Neural cell (in vitro differentiated cells): Measurements from ENCODE around the gene NOC2L. TPM values are rescaled to one million over a fixed set of nuclear protein-coding genes. Genes with fewer than 3 reads are reported as not detected.

Experiments
- H2AFZ ChIP-seq: fragments of 200-600, 300-800 bp; sonication (generic), shearing (Covaris generic); 2 replicates; pipeline ENCODE4 v1.6.0; 2014; ENCODE audit warnings: low read depth, mild to moderate bottlenecking, antibody characterized with exemption, low read length, moderate library complexity
- H3F3A ChIP-seq: fragments of 200-600 bp; shearing (Covaris generic); 2 replicates; pipeline ENCODE4 v1.6.1; 2016; ENCODE audit warnings: mild to moderate bottlenecking, moderate library complexity, mixed read lengths, antibody characterized with exemption, low read length; ENCODE audit not compliant: insufficient read depth, poor library complexity, severe bottlenecking
- H3K27ac ChIP-seq: fragments of 200-600, 300-800 bp; sonication (generic), shearing (Covaris generic); 2 replicates; pipeline ENCODE4 v1.5.1; 2014; ENCODE audit warnings: mild to moderate bottlenecking, low read length, moderate library complexity
- H3K27me3 ChIP-seq: fragments of 300-800, 200-600 bp; sonication (generic), shearing (Covaris generic); 2 replicates; pipeline ENCODE4 v1.6.0; 2014; ENCODE audit warnings: mild to moderate bottlenecking, low read depth, low read length, moderate library complexity; ENCODE audit not compliant: insufficient read depth
- H3K36me3 ChIP-seq: fragments of 300-800, 200-600 bp; sonication (generic), shearing (Covaris generic); 2 replicates; pipeline ENCODE4 v1.5.1; 2014; ENCODE audit warnings: mild to moderate bottlenecking, antibody characterized with exemption, low read length, moderate library complexity; ENCODE audit not compliant: insufficient read depth
- H3K4me2 ChIP-seq: fragments of 300-800, 200-600 bp; sonication (generic), shearing (Covaris generic); 2 replicates; pipeline ENCODE4 v1.6.0; 2014; ENCODE audit warnings: mild to moderate bottlenecking, low read length
- H3K4me3 ChIP-seq: fragments of 300-800, 200-600 bp; sonication (generic), shearing (Covaris generic); 2 replicates; pipeline ENCODE4 v1.5.1; 2014; ENCODE audit warnings: mild to moderate bottlenecking, low read length, moderate library complexity
- H3K79me2 ChIP-seq: fragments of 200-600 bp; shearing (Covaris generic); replicated peaks from 2 replicates; pipeline ENCODE4 v1.6.0; 2014; ENCODE audit warnings: mild to moderate bottlenecking, low read length, moderate library complexity; ENCODE audit not compliant: insufficient read depth
- H3K9ac ChIP-seq: fragments of 300-800, 200-600 bp; sonication (generic), shearing (Covaris generic); 2 replicates; pipeline ENCODE4 v1.6.1; 2016; ENCODE audit warnings: mild to moderate bottlenecking, low read length, mixed read lengths
- H3K9me2 ChIP-seq: fragments of 200-600 bp; shearing (Covaris generic); 2 replicates; pipeline ENCODE4 v1.6.1; 2016; ENCODE audit warnings: mild to moderate bottlenecking, low read length, mixed read lengths; ENCODE audit not compliant: insufficient read depth
- H3K9me3 ChIP-seq: fragments of 200-600, 300-800 bp; sonication (generic), shearing (Covaris generic); 2 replicates; pipeline ENCODE4 v1.6.1; 2016; ENCODE audit warnings: mild to moderate bottlenecking, mixed run types, low read length, moderate library complexity, mixed read lengths
- H4K20me1 ChIP-seq: fragments of 200-600 bp; shearing (Covaris generic); 2 replicates; pipeline ENCODE4 v1.6.1; 2016; ENCODE audit warnings: mild to moderate bottlenecking, mixed run types; ENCODE audit not compliant: insufficient read depth
- EP300 ChIP-seq: fragments of 450-650 bp; conservative IDR thresholded peaks from 2 replicates; pipeline ENCODE4 v1.6.1; 2014; ENCODE audit warnings: antibody characterized with exemption, mild to moderate bottlenecking, moderate library complexity; ENCODE audit not compliant: poor library complexity, severe bottlenecking
- EZH2 ChIP-seq: fragments of 200-600, 300-800 bp; shearing (Covaris generic), sonication (generic); IDR thresholded peaks from 2 replicates; pipeline ENCODE4 v1.6.1; 2014; ENCODE audit warnings: antibody characterized with exemption, low read length, borderline replicate concordance, mild to moderate bottlenecking; ENCODE audit not compliant: insufficient read depth, poor library complexity, severe bottlenecking
- MXI1 ChIP-seq: fragments of 450-650 bp; conservative IDR thresholded peaks from 2 replicates; pipeline ENCODE4 v1.6.1; 2014; ENCODE audit warnings: antibody characterized with exemption, mild to moderate bottlenecking; ENCODE audit not compliant: poor library complexity, severe bottlenecking
- POLR2AphosphoS5 ChIP-seq: IDR thresholded peaks from 2 replicates; pipeline ENCODE4 v1.6.1; 2012
- RAD21 ChIP-seq: fragments of 450-650 bp; conservative IDR thresholded peaks from 2 replicates; pipeline ENCODE4 v1.6.1; 2014; ENCODE audit warnings: antibody characterized with exemption, mild to moderate bottlenecking, moderate library complexity
- SMC3 ChIP-seq: fragments of 450-650 bp; conservative IDR thresholded peaks from 2 replicates; pipeline ENCODE4 v1.6.1; 2014; ENCODE audit warnings: antibody characterized with exemption, mild to moderate bottlenecking, moderate library complexity; ENCODE audit not compliant: poor library complexity
- TAF1 ChIP-seq: IDR thresholded peaks from 2 replicates; pipeline ENCODE4 v1.6.1; 2012; ENCODE audit warnings: low read depth
- polyA plus RNA-seq: library from polyadenylated mRNA; depleted of rRNA; stranded (reverse); fragments of >200 nt; gene quantifications from 2 replicates; pipeline ENCODE4 v1.2.3, GENCODE V29; 2014
- TF ChIP-seq, protein P1 (sequence below): IDR thresholded peaks from 2 replicates; pipeline ENCODE4 v1.6.1; 2012; ENCODE audit warnings: borderline replicate concordance
- TF ChIP-seq, protein P2 (sequence below): fragments of 450-650 bp; IDR thresholded peaks from 2 replicates; pipeline ENCODE4 v1.5.1; 2014; ENCODE audit warnings: antibody characterized with exemption, mild to moderate bottlenecking, moderate library complexity; ENCODE audit not compliant: poor library complexity, severe bottlenecking

The NOC2L gene
- polyA plus RNA-seq, 1 donor from 2014 or later = 77.2 TPM

DNA sequence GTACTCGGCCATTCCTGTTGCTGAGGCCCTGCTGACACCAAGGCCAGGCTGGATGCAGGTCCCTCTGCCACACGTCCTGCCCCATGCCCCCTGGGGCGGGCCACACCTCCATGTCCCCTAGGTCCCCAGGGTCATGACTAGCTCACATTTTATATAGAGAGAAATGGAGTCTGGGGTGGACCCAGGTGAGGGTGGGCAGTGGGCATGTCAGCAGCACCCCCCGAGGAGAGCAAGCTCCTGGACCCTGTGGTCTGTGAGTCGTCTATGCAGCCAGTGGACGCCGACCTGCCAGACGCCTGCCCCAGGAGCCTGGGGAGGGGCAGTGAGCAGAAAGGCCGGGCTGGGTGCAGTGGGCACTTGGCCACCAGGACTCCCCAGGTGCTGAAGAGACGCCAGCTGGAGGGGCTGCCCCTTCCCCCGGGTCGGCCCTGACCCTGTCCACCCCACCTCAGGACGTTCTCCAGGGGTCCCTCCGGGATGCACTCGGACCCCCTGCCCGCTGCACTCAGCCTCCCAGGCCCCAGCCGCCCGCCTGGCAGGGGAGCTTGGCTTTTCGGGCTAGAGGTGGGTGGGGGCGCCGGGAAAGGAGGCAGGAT, 19.4 kb downstream of the NOC2L start:
- peak overlapping the region; percentile 42 for H3K4me3 ChIP-seq
- H3F3A ChIP-seq = no peaks in the 10 kb centered on the region
- H3K27ac ChIP-seq = no peak overlapping the region
- no peaks in the 10 kb centered on the region for H3K9me3 ChIP-seq
- no peaks in the 10 kb centered on the region for H3K79me2 ChIP-seq
- H3K27me3 ChIP-seq = peaks cover 64% of the 10 kb centered on the region
- H4K20me1 ChIP-seq = no peaks in the 10 kb centered on the region
- no peak overlapping the region for H3K9ac ChIP-seq
- no peak overlapping the region for H3K4me2 ChIP-seq
- TF ChIP-seq, protein P1, sequence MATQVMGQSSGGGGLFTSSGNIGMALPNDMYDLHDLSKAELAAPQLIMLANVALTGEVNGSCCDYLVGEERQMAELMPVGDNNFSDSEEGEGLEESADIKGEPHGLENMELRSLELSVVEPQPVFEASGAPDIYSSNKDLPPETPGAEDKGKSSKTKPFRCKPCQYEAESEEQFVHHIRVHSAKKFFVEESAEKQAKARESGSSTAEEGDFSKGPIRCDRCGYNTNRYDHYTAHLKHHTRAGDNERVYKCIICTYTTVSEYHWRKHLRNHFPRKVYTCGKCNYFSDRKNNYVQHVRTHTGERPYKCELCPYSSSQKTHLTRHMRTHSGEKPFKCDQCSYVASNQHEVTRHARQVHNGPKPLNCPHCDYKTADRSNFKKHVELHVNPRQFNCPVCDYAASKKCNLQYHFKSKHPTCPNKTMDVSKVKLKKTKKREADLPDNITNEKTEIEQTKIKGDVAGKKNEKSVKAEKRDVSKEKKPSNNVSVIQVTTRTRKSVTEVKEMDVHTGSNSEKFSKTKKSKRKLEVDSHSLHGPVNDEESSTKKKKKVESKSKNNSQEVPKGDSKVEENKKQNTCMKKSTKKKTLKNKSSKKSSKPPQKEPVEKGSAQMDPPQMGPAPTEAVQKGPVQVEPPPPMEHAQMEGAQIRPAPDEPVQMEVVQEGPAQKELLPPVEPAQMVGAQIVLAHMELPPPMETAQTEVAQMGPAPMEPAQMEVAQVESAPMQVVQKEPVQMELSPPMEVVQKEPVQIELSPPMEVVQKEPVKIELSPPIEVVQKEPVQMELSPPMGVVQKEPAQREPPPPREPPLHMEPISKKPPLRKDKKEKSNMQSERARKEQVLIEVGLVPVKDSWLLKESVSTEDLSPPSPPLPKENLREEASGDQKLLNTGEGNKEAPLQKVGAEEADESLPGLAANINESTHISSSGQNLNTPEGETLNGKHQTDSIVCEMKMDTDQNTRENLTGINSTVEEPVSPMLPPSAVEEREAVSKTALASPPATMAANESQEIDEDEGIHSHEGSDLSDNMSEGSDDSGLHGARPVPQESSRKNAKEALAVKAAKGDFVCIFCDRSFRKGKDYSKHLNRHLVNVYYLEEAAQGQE = no peak
- TF ChIP-seq TAF1 = no peak
- TF ChIP-seq MXI1 = no peak
- TF ChIP-seq, protein P2, sequence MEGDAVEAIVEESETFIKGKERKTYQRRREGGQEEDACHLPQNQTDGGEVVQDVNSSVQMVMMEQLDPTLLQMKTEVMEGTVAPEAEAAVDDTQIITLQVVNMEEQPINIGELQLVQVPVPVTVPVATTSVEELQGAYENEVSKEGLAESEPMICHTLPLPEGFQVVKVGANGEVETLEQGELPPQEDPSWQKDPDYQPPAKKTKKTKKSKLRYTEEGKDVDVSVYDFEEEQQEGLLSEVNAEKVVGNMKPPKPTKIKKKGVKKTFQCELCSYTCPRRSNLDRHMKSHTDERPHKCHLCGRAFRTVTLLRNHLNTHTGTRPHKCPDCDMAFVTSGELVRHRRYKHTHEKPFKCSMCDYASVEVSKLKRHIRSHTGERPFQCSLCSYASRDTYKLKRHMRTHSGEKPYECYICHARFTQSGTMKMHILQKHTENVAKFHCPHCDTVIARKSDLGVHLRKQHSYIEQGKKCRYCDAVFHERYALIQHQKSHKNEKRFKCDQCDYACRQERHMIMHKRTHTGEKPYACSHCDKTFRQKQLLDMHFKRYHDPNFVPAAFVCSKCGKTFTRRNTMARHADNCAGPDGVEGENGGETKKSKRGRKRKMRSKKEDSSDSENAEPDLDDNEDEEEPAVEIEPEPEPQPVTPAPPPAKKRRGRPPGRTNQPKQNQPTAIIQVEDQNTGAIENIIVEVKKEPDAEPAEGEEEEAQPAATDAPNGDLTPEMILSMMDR = no peak
- no peaks in the 10 kb centered on the region for H3K9me2 ChIP-seq
- H3K36me3 ChIP-seq = no peaks in the 10 kb centered on the region
- H2AFZ ChIP-seq = no peak overlapping the region

DNA sequence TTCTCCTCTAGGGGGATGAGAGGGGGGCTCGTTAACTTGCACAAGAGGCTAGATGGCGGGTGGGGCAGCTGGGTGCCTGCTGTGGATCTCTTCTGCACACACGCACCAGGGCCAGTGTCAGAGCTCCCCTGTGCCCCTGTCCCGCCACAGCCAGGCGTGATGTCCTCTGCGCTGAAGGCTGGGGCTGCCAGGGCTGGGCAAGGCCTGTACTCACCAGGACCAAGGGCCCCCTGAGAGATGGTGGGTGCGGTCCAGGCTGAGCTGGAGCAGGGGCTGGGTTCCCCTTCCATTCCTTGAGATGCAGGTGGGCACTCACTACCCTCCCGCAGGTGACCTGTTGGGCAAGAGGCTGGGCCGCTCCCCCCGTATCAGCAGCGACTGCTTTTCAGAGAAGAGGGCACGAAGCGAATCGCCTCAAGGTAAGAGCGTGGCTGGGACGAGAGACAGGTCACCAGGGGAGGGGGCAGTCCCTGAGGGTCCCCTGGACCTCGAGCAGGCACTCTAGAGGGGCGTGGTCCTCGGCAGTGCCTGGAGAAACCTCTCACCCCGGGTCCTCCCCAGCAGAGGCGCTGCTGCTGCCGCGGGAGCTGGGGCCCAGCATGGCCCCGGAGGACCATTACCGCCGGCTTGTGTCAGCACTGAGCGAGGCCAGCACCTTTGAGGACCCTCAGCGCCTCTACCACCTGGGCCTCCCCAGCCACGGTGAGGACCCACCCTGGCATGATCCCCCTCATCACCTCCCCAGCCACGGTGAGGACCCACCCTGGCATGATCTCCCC, 20.2 kb downstream of the NOC2L start:
- Histone ChIP-seq H3K79me2 (no peaks in the 10 kb centered on the region), H2AFZ (no peak overlapping the region), H3K9ac (no peak overlapping the region), H3K27ac (no peak overlapping the region), H3K4me3 (no peak overlapping the region), H3K4me2 (no peak overlapping the region), H3K36me3 (no peaks in the 10 kb centered on the region), H3F3A (no peaks in the 10 kb centered on the region), H4K20me1 (no peaks in the 10 kb centered on the region), H3K9me2 (no peaks in the 10 kb centered on the region), H3K9me3 (no peaks in the 10 kb centered on the region), H3K27me3 (peaks cover 64% of the 10 kb centered on the region)
- no peak for TF ChIP-seq POLR2AphosphoS5
- TF ChIP-seq SMC3 = no peak
- no peak for TF ChIP-seq MXI1
- TF ChIP-seq RAD21 = no peak
- no peak for TF ChIP-seq TAF1
- TF ChIP-seq, protein P2 = no peak
- no peak for TF ChIP-seq EZH2
- TF ChIP-seq, protein P1 = no peak
- no peak for TF ChIP-seq EP300
